Measurements from ENCODE around the gene PITPNM3.
A peak's percentile ranks its signal among the peaks of the same experiment; 100 is the strongest.

The PITPNM3 gene

GRCh38 chr17:6591599-6592158 is 35.3 kb upstream of the PITPNM3 start:
- peaks cover 47% of the 10 kb centered on the region for H3K36me3 ChIP-seq (replicated peaks)
- H3K27ac ChIP-seq: peak overlapping the region; percentile 8
- no peaks in the 10 kb centered on the region for H3K27me3 ChIP-seq (replicated peaks)
- no peak for TF ChIP-seq CTCF (IDR thresholded peaks at IDR 0.05; ENCODE audit: low read depth, low read length, missing control alignments)
- no peak overlapping the region for H3K4me3 ChIP-seq (ENCODE audit: low read depth, low read length)
- in situ Hi-C loops (cut with HindIII; ENCODE audit: low pct_ligation_motif_present, low sequenced_read_pairs): no loop called here
- peak; percentile 69 for DNase-seq

GRCh38 chr17:6589266-6589946 is 33.1 kb upstream of the PITPNM3 start:
- no peak for DNase-seq
- no peaks in the 10 kb centered on the region for H3K27me3 ChIP-seq (replicated peaks)
- H3K4me3 ChIP-seq (ENCODE audit: low read depth, low read length): no peak overlapping the region
- H3K27ac ChIP-seq: no peak overlapping the region
- in situ Hi-C loops (cut with HindIII; ENCODE audit: low pct_ligation_motif_present, low sequenced_read_pairs): no loop called here
- no peak for TF ChIP-seq CTCF (IDR thresholded peaks at IDR 0.05; ENCODE audit: low read depth, low read length, missing control alignments)
- H3K36me3 ChIP-seq (replicated peaks): peaks cover 44% of the 10 kb centered on the region

- H3K36me3 ChIP-seq (replicated peaks): peaks cover 44% of the 10 kb centered on the region
- no peak for TF ChIP-seq CTCF (IDR thresholded peaks at IDR 0.05; ENCODE audit: low read depth, low read length, missing control alignments)
- H3K27me3 ChIP-seq (replicated peaks): no peaks in the 10 kb centered on the region
- in situ Hi-C loops (cut with HindIII; ENCODE audit: low pct_ligation_motif_present, low sequenced_read_pairs): no loop called here
- H3K4me3 ChIP-seq (ENCODE audit: low read depth, low read length): no peak overlapping the region
- no peak overlapping the region for H3K27ac ChIP-seq
- DNase-seq: no peak
Measured at GRCh38 chr17:6588165-6588564, 31.8 kb upstream of the PITPNM3 start.

GRCh38 chr17:6587310-6587709 is 31.0 kb upstream of the PITPNM3 start:
- no peaks in the 10 kb centered on the region for H3K27me3 ChIP-seq (replicated peaks)
- no peak overlapping the region for H3K27ac ChIP-seq
- H3K4me3 ChIP-seq (ENCODE audit: low read depth, low read length): no peak overlapping the region
- H3K36me3 ChIP-seq (replicated peaks): peaks cover 46% of the 10 kb centered on the region
- TF ChIP-seq CTCF (IDR thresholded peaks at IDR 0.05; ENCODE audit: low read depth, low read length, missing control alignments): no peak
- DNase-seq: no peak
- in situ Hi-C loops (cut with HindIII; ENCODE audit: low pct_ligation_motif_present, low sequenced_read_pairs): no loop called here

GRCh38 chr17:6583411-6583810 is 27.1 kb upstream of the PITPNM3 start:
- peaks cover 30% of the 10 kb centered on the region for H3K36me3 ChIP-seq (replicated peaks)
- DNase-seq: no peak
- no peak for TF ChIP-seq CTCF (IDR thresholded peaks at IDR 0.05; ENCODE audit: low read depth, low read length, missing control alignments)
- H3K27me3 ChIP-seq (replicated peaks): no peaks in the 10 kb centered on the region
- H3K4me3 ChIP-seq (ENCODE audit: low read depth, low read length): no peak overlapping the region
- in situ Hi-C loops (cut with HindIII; ENCODE audit: low pct_ligation_motif_present, low sequenced_read_pairs): no loop called here
- H3K27ac ChIP-seq: no peak overlapping the region

- no peak for TF ChIP-seq CTCF (IDR thresholded peaks at IDR 0.05; ENCODE audit: low read depth, low read length, missing control alignments)
- in situ Hi-C loops (cut with HindIII; ENCODE audit: low pct_ligation_motif_present, low sequenced_read_pairs): no loop called here
- Histone ChIP-seq H3K27me3 (replicated peaks) (no peaks in the 10 kb centered on the region), H3K36me3 (replicated peaks) (peaks cover 22% of the 10 kb centered on the region), H3K4me3 (ENCODE audit: low read depth, low read length) (no peak overlapping the region), H3K27ac (no peak overlapping the region)
- no peak for DNase-seq
Measured at GRCh38 chr17:6580625-6581024, 24.3 kb upstream of the PITPNM3 start.
